KMS-11 (cell line): ENCODE data around the gene GLTP.

Experiments
- H2AFZ ChIP-seq: fragments of 200-600 bp; sonication (generic); 2 replicates; pipeline ENCODE4 v1.6.1; 2016; ENCODE audit warnings: antibody characterized with exemption, mixed run types, low read depth
- H3K27ac ChIP-seq: fragments of 200-600 bp; sonication (generic); 2 replicates; pipeline ENCODE4 v1.6.1; 2016; ENCODE audit warnings: mild to moderate bottlenecking, mixed run types
- H3K27me3 ChIP-seq: fragments of 200-600 bp; sonication (generic); 2 replicates; pipeline ENCODE4 v1.6.1; 2017; ENCODE audit warnings: mild to moderate bottlenecking, low read depth, mixed run types, moderate library complexity; ENCODE audit not compliant: insufficient read depth
- H3K36me3 ChIP-seq: fragments of 200-600 bp; sonication (generic); 2 replicates; pipeline ENCODE4 v1.6.1; 2017; ENCODE audit warnings: mild to moderate bottlenecking, mixed run types; ENCODE audit not compliant: insufficient read depth
- H3K4me1 ChIP-seq: fragments of 200-600 bp; sonication (generic); 2 replicates; pipeline ENCODE4 v1.6.1; 2016; ENCODE audit warnings: mild to moderate bottlenecking, low read depth, mixed run types; ENCODE audit not compliant: poor library complexity, severe bottlenecking
- H3K4me2 ChIP-seq: fragments of 200-600 bp; sonication (generic); 2 replicates; pipeline ENCODE4 v1.7.0; 2016; ENCODE audit warnings: mild to moderate bottlenecking, mixed run types
- H3K4me3 ChIP-seq: fragments of 200-600 bp; sonication (generic); IDR thresholded peaks from 2 replicates; pipeline ENCODE4 v1.6.1; 2017; ENCODE audit warnings: low read depth, low read length, mixed read lengths; ENCODE audit not compliant: insufficient read depth
- H3K79me2 ChIP-seq: fragments of 200-600 bp; sonication (generic); 2 replicates; pipeline ENCODE4 v1.6.1; 2016; ENCODE audit warnings: low read depth, mixed run types; ENCODE audit not compliant: insufficient read depth
- H3K9ac ChIP-seq: fragments of 200-600 bp; sonication (generic); 2 replicates; pipeline ENCODE4 v1.6.1; 2016; ENCODE audit warnings: mild to moderate bottlenecking, mixed run types
- H4K20me1 ChIP-seq: fragments of 200-600 bp; sonication (generic); 2 replicates; pipeline ENCODE4 v1.6.1; 2016; ENCODE audit warnings: mild to moderate bottlenecking, mixed run types; ENCODE audit not compliant: insufficient read depth
- CTCF ChIP-seq: fragments of 200-600 bp; sonication (generic); conservative IDR thresholded peaks from 2 replicates; pipeline ENCODE4 v1.6.1; 2017; ENCODE audit warnings: low read depth, mild to moderate bottlenecking, antibody characterized with exemption, low read length, moderate library complexity, mixed read lengths

The GLTP gene

GRCh38 chr12:109816870-109817269 lies 63.5 kb downstream of the GLTP start:
- no peaks in the 10 kb centered on the region for H3K36me3 ChIP-seq
- TF ChIP-seq CTCF: no peak

GRCh38 chr12:109815757-109816617 lies 64.4 kb downstream of the GLTP start:
- Histone ChIP-seq H3K27ac (no peak overlapping the region), H3K4me2 (no peak overlapping the region), H3K4me1 (no peaks in the 10 kb centered on the region), H3K27me3 (peaks cover 2% of the 10 kb centered on the region; the same call in 1 of the 2 replicates), H2AFZ (no peak overlapping the region), H3K9ac (no peak overlapping the region), H3K4me3 (no peak overlapping the region), H3K36me3 (no peaks in the 10 kb centered on the region), H4K20me1 (no peaks in the 10 kb centered on the region), H3K79me2 (no peaks in the 10 kb centered on the region)
- no peak for TF ChIP-seq CTCF

More at GRCh38 chr12:109816870-109817269, 63.5 kb downstream of the GLTP start:
- no peaks in the 10 kb centered on the region for H3K4me1 ChIP-seq
- H2AFZ ChIP-seq: no peak overlapping the region
- H3K27me3 ChIP-seq: peaks cover 2% of the 10 kb centered on the region; the same call in 1 of the 2 replicates
- H3K4me3 ChIP-seq: no peak overlapping the region
- H3K27ac ChIP-seq: no peak overlapping the region
- H3K9ac ChIP-seq: no peak overlapping the region
- no peaks in the 10 kb centered on the region for H3K79me2 ChIP-seq
- H4K20me1 ChIP-seq: no peaks in the 10 kb centered on the region
- no peak overlapping the region for H3K4me2 ChIP-seq

- TF ChIP-seq CTCF: no peak
- Histone ChIP-seq H3K27me3 (peaks cover 2% of the 10 kb centered on the region; the same call in 1 of the 2 replicates), H3K9ac (no peak overlapping the region), H3K4me1 (no peaks in the 10 kb centered on the region), H2AFZ (no peak overlapping the region), H3K36me3 (no peaks in the 10 kb centered on the region), H3K27ac (no peak overlapping the region), H3K4me2 (no peak overlapping the region), H4K20me1 (no peaks in the 10 kb centered on the region), H3K79me2 (no peaks in the 10 kb centered on the region), H3K4me3 (no peak overlapping the region)
These were observed 65.1 kb downstream of the GLTP start for GRCh38 chr12:109815225-109815624.

GRCh38 chr12:109814600-109815150 lies 65.7 kb downstream of the GLTP start:
- H3K36me3 ChIP-seq: no peaks in the 10 kb centered on the region
- no peaks in the 10 kb centered on the region for H4K20me1 ChIP-seq
- no peak overlapping the region for H2AFZ ChIP-seq
- TF ChIP-seq CTCF: no peak
- H3K4me2 ChIP-seq: no peak overlapping the region
- no peak overlapping the region for H3K27ac ChIP-seq
- no peak overlapping the region for H3K4me3 ChIP-seq
- H3K27me3 ChIP-seq: no peaks in the 10 kb centered on the region
- H3K4me1 ChIP-seq: no peaks in the 10 kb centered on the region
- no peaks in the 10 kb centered on the region for H3K79me2 ChIP-seq
- H3K9ac ChIP-seq: no peak overlapping the region
